NCI-H1105 treated with DMSO at 0.1 percent for 48 hours (cell line): ENCODE measurements around the gene SMURF1.

Experiments used
- DNase-seq: peaks from one replicate; lab custom pipeline; 2025; lab: John Stamatoyannopoulos, UW

SMURF1 gene

GRCh38 chr7:99004216-99004615, 139.7 kb downstream of the SMURF1 start:
- DNase-seq, result no peak

GRCh38 chr7:99003419-99003818, 140.5 kb downstream of the SMURF1 start:
- DNase-seq, result no peak

GRCh38 chr7:99002827-99003212, 141.1 kb downstream of the SMURF1 start:
- DNase-seq, result no peak

GRCh38 chr7:99002148-99002826, 141.6 kb downstream of the SMURF1 start:
- no peak for DNase-seq

GRCh38 chr7:99001482-99002147, 142.3 kb downstream of the SMURF1 start:
- DNase-seq, result no peak

GRCh38 chr7:99000904-99001465, 142.9 kb downstream of the SMURF1 start:
- no peak for DNase-seq

GRCh38 chr7:99000196-99000903, 143.6 kb downstream of the SMURF1 start:
- DNase-seq, result no peak

- DNase-seq, result no peak
Measured at GRCh38 chr7:98998821-98999725, 144.8 kb downstream of the SMURF1 start.

DNA sequence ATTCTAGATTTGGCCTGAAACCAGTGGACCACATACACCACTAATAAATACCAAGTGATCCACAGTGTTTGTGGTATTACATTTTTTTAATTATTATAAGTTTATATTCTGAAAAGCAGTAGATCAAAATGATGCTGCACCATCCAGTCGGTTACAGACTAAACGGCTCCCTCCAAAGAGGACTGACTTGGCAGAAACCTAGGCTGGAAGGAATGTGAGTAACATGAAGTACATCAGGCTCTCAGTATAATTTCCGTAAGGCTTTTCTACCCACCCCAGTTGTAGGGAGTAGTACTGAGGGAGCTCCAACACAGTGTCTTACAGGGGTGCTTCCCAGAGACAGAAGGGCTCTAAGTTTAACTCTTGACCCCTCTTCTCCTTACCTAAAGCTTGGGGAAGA, 146.1 kb downstream of the SMURF1 start:
- no peak for DNase-seq

DNA sequence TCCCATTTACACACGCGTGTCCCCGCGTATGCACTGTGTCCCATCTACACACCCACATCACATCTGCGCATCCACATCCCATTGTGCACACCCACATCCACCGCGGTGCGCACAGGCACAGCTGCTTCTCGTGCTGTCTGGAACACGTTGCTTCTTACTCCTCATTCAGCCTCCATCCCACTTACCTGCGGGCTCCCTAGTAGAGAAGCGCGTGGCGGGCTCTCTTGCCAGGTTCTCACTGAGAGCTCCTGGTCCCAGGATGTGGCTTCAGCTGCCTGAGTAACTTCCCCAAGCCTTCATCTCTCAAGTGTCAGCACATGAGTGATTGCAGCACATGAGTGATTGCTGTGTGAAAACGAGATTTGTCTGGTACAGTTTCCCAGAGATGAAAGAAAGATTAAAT, 147.8 kb downstream of the SMURF1 start:
- DNase-seq, result no peak

GRCh38 chr7:98995523-98996149, 148.3 kb downstream of the SMURF1 start:
- no peak for DNase-seq

DNA sequence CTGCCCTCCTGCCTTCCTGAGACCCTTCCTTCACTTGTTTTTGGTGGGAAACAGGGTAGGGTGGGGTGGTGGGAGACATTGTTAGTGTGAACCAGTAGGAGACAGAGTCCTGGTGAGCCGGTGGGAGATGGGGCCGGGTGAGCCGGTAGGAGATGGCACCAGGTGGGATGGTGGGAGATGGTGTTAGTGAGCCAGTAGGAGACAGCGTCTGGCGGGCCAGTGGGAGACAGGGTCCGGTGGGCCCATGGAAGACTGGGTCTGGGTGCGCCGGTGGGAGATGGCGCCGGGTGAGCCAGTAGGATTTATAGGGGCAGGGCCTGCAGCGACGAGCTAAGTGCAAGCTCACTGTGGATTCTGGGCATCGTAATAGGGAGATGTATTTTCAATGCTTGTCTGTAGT, 148.8 kb downstream of the SMURF1 start:
- no peak for DNase-seq

DNA sequence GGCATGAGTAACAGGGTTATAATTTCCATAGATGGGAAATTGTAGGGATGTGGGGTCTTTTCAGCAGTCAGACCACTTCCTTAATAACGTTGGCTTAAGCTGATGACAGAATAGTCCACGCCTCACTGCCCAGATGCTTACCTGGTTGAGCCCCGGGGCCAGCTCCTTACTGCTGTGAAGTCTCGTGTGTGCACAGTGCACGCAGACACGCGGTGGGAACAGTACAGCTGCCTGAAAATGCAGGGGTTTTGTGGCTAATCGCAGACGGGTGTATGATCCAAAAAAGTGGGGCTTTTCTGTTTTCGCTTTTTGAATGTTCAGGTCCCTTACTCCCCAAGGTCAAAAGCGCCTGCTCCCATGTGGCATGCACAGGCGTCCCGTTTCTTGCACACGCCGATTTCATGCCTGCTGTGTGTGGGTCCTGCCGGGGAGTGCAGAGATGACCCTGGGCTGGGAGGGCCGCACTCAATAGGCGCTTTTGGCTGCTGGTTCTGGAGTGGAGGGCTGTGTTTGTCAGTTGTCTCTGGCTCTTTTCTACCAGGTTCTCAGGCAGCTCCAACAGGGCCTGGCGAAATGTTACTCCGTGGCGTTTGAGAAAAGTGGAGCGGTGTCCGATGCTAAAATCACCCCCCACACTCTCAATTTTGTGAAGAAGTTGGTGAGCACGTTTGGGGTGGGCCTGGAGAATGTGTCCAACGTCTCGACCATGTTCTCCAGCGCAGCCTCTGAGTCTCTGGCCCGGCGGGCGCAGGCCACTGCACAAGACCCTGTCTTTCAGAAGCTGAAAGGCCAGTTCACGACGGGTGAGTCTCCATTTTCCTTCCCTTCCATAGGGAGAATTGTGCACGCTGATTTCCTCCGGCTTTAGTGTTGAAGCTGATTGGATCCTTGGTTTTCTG, 149.6 kb downstream of the SMURF1 start:
- no peak for DNase-seq

- no peak for DNase-seq
Measured at GRCh38 chr7:98993024-98993897, 150.6 kb downstream of the SMURF1 start.

- DNase-seq, result no peak
Measured at GRCh38 chr7:98992076-98992475, 151.8 kb downstream of the SMURF1 start.

GRCh38 chr7:98991141-98991540, 152.8 kb downstream of the SMURF1 start:
- DNase-seq, result no peak

DNA sequence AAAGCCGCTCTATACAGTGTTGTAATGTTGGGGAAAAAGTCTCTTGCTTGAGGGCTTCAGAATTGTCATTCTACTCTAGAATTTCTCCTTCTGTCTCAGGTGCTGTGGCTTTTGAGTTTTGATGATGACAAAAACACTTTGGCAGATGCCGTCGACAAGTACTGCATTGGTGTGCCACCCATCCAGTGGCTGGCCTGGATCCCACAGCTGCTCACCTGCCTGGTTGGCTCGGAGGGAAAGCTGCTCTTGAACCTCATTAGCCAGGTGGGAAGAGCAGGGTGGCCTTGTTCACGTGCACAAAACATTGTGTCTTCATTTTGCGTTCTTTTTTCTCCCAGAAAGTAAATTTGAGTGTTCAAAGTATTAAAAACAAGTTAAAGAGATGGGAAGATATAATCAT, 153.6 kb downstream of the SMURF1 start:
- peak; percentile 62 for DNase-seq

DNA sequence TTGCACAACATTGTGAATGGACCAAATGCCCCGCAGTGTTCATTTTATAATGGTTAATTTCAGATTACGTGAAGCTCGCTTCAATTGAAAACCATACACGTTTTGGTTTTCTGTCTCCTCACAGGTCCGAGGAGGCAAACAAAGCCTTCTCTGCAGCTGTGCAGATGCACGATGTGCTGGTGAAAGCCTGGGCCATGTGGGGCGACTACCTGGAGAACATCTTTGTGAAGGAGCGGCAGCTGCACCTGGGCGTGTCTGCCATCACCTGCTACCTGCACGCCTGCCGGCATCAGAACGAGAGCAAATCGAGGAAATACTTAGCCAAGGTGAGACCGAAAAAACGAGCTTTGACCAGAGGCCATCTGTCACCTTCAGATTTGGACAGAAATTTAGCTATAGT, 155.3 kb downstream of the SMURF1 start:
- DNase-seq, result no peak

GRCh38 chr7:98985945-98986344, 158.0 kb downstream of the SMURF1 start:
- DNase-seq, result no peak
